ENCODE measurements around the gene ALG1. TPM values are rescaled to one million over a fixed set of nuclear protein-coding genes. Genes with fewer than 3 reads are reported as not detected.

Gene ALG1
- total and polyA plus RNA-seq, 2 experiments from 2014 or later, result 20.2 to 36.4 TPM

DNA sequence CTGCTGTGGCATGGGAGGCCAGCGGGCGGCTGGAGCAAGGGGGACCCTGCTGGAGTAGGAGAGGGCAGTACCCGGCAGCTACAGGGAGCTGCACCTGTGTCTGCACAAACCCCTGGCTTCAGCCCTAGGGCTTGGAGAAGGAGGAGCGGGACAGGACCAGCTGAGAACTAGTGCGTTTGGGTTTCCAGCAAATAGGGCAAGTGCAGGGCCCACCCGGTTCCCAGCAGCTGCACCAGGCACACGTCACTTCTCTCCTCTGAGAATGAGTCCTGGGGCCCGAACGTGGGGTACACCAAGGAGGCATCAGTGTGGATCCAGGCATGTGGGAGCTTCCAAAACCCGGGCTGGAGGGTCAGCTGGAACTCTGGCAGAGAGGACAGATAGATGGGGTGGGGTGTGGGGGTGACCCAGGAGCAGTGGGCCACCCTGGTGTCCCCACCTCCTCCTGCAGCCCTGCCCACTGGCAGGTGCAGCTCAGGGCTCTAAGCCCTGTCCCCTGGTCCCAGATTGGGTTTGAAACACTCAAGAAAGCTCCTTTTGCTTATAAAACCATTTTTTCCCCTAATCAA, 11.5 kb upstream of the ALG1 start:
- H3K27me3 ChIP-seq (ENCODE audit: insufficient read depth), result no peaks in the 10 kb centered on the region
- Mint-ChIP-seq H3K27me3 (ENCODE audit: insufficient read depth, low read depth, poor library complexity) (peaks cover 15% of the 10 kb centered on the region), H3K36me3 (ENCODE audit: low read depth) (no peaks in the 10 kb centered on the region), H3K27ac (peak overlapping the region; percentile 93), H3K9me3 (no peaks in the 10 kb centered on the region), H3K4me1 (peaks cover 33% of the 10 kb centered on the region), H3K4me3 (0 out of 3 replicates have a peak overlapping the region, but pooled peaks have one; percentile 20)
- H3K4me1 ChIP-seq (ENCODE audit: insufficient read depth), result peaks cover 20% of the 10 kb centered on the region
- ATAC-seq, result no peak
- peak overlapping the region; percentile 64 for H3K4me2 ChIP-seq
- H2AFZ ChIP-seq, result peak overlapping the region; percentile 59; the same call in 1 of the 2 replicates
- no peak for DNase-seq (ENCODE audit: low spot score)
- no peaks in the 10 kb centered on the region for H3K9me2 ChIP-seq (ENCODE audit: insufficient read depth)
- peaks cover 13% of the 10 kb centered on the region for H3F3A ChIP-seq (replicated peaks; ENCODE audit: low read depth)
- TF ChIP-seq, protein P1, sequence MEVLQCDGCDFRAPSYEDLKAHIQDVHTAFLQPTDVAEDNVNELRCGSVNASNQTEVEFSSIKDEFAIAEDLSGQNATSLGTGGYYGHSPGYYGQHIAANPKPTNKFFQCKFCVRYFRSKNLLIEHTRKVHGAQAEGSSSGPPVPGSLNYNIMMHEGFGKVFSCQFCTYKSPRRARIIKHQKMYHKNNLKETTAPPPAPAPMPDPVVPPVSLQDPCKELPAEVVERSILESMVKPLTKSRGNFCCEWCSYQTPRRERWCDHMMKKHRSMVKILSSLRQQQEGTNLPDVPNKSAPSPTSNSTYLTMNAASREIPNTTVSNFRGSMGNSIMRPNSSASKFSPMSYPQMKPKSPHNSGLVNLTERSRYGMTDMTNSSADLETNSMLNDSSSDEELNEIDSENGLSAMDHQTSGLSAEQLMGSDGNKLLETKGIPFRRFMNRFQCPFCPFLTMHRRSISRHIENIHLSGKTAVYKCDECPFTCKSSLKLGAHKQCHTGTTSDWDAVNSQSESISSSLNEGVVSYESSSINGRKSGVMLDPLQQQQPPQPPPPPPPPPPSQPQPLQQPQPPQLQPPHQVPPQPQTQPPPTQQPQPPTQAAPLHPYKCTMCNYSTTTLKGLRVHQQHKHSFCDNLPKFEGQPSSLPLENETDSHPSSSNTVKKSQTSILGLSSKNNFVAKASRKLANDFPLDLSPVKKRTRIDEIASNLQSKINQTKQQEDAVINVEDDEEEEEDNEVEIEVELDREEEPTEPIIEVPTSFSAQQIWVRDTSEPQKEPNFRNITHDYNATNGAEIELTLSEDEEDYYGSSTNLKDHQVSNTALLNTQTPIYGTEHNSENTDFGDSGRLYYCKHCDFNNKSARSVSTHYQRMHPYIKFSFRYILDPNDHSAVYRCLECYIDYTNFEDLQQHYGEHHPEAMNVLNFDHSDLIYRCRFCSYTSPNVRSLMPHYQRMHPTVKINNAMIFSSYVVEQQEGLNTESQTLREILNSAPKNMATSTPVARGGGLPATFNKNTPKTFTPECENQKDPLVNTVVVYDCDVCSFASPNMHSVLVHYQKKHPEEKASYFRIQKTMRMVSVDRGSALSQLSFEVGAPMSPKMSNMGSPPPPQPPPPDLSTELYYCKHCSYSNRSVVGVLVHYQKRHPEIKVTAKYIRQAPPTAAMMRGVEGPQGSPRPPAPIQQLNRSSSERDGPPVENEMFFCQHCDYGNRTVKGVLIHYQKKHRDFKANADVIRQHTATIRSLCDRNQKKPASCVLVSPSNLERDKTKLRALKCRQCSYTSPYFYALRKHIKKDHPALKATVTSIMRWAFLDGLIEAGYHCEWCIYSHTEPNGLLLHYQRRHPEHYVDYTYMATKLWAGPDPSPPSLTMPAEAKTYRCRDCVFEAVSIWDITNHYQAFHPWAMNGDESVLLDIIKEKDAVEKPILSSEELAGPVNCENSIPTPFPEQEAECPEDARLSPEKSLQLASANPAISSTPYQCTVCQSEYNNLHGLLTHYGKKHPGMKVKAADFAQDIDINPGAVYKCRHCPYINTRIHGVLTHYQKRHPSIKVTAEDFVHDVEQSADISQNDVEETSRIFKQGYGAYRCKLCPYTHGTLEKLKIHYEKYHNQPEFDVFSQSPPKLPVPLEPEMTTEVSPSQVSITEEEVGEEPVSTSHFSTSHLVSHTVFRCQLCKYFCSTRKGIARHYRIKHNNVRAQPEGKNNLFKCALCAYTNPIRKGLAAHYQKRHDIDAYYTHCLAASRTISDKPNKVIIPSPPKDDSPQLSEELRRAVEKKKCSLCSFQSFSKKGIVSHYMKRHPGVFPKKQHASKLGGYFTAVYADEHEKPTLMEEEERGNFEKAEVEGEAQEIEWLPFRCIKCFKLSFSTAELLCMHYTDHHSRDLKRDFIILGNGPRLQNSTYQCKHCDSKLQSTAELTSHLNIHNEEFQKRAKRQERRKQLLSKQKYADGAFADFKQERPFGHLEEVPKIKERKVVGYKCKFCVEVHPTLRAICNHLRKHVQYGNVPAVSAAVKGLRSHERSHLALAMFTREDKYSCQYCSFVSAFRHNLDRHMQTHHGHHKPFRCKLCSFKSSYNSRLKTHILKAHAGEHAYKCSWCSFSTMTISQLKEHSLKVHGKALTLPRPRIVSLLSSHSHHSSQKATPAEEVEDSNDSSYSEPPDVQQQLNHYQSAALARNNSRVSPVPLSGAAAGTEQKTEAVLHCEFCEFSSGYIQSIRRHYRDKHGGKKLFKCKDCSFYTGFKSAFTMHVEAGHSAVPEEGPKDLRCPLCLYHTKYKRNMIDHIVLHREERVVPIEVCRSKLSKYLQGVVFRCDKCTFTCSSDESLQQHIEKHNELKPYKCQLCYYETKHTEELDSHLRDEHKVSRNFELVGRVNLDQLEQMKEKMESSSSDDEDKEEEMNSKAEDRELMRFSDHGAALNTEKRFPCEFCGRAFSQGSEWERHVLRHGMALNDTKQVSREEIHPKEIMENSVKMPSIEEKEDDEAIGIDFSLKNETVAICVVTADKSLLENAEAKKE (CRISPR knock-in tag; IDR thresholded peaks at IDR 0.05), result no peak
- TF ChIP-seq POLR2AphosphoS5 (IDR thresholded peaks at IDR 0.05; ENCODE audit: low read depth) (no peak), ZNF114 (CRISPR knock-in tag; IDR thresholded peaks at IDR 0.05) (no peak), CREB1 (CRISPR knock-in tag; IDR thresholded peaks at IDR 0.05; ENCODE audit: low read depth) (no peak), EZH2 (IDR thresholded peaks at IDR 0.05; ENCODE audit: low read depth, unreplicated experiment) (no peak), EZH2phosphoT487 (IDR thresholded peaks at IDR 0.05; ENCODE audit: unreplicated experiment) (no peak), JUNB (IDR thresholded peaks at IDR 0.05; ENCODE audit: unreplicated experiment) (no peak), ZNF331 (CRISPR knock-in tag; IDR thresholded peaks at IDR 0.05; ENCODE audit: low read depth) (no peak), STAT1 (IDR thresholded peaks at IDR 0.05; ENCODE audit: unreplicated experiment) (no peak), NANOG (IDR thresholded peaks at IDR 0.05; ENCODE audit: borderline replicate concordance) (no peak)
- TF ChIP-seq, protein P2, sequence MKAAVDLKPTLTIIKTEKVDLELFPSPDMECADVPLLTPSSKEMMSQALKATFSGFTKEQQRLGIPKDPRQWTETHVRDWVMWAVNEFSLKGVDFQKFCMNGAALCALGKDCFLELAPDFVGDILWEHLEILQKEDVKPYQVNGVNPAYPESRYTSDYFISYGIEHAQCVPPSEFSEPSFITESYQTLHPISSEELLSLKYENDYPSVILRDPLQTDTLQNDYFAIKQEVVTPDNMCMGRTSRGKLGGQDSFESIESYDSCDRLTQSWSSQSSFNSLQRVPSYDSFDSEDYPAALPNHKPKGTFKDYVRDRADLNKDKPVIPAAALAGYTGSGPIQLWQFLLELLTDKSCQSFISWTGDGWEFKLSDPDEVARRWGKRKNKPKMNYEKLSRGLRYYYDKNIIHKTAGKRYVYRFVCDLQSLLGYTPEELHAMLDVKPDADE (IDR thresholded peaks at IDR 0.05), result no peak
- TF ChIP-seq, protein P3, sequence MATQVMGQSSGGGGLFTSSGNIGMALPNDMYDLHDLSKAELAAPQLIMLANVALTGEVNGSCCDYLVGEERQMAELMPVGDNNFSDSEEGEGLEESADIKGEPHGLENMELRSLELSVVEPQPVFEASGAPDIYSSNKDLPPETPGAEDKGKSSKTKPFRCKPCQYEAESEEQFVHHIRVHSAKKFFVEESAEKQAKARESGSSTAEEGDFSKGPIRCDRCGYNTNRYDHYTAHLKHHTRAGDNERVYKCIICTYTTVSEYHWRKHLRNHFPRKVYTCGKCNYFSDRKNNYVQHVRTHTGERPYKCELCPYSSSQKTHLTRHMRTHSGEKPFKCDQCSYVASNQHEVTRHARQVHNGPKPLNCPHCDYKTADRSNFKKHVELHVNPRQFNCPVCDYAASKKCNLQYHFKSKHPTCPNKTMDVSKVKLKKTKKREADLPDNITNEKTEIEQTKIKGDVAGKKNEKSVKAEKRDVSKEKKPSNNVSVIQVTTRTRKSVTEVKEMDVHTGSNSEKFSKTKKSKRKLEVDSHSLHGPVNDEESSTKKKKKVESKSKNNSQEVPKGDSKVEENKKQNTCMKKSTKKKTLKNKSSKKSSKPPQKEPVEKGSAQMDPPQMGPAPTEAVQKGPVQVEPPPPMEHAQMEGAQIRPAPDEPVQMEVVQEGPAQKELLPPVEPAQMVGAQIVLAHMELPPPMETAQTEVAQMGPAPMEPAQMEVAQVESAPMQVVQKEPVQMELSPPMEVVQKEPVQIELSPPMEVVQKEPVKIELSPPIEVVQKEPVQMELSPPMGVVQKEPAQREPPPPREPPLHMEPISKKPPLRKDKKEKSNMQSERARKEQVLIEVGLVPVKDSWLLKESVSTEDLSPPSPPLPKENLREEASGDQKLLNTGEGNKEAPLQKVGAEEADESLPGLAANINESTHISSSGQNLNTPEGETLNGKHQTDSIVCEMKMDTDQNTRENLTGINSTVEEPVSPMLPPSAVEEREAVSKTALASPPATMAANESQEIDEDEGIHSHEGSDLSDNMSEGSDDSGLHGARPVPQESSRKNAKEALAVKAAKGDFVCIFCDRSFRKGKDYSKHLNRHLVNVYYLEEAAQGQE (IDR thresholded peaks at IDR 0.05; ENCODE audit: unreplicated experiment), result no peak
- TF ChIP-seq, protein P4, sequence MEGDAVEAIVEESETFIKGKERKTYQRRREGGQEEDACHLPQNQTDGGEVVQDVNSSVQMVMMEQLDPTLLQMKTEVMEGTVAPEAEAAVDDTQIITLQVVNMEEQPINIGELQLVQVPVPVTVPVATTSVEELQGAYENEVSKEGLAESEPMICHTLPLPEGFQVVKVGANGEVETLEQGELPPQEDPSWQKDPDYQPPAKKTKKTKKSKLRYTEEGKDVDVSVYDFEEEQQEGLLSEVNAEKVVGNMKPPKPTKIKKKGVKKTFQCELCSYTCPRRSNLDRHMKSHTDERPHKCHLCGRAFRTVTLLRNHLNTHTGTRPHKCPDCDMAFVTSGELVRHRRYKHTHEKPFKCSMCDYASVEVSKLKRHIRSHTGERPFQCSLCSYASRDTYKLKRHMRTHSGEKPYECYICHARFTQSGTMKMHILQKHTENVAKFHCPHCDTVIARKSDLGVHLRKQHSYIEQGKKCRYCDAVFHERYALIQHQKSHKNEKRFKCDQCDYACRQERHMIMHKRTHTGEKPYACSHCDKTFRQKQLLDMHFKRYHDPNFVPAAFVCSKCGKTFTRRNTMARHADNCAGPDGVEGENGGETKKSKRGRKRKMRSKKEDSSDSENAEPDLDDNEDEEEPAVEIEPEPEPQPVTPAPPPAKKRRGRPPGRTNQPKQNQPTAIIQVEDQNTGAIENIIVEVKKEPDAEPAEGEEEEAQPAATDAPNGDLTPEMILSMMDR (conservative IDR thresholded peaks at IDR 0.05; ENCODE audit: low read depth in 2 of 2), result no peak
- no peak overlapping the region; the same call in 1 of the 2 replicates for H3K27ac ChIP-seq (ENCODE audit: low read depth)
- H4K20me1 ChIP-seq (replicated peaks; ENCODE audit: insufficient read depth), result no peaks in the 10 kb centered on the region
- H3K36me3 ChIP-seq (ENCODE audit: insufficient read depth), result no peaks in the 10 kb centered on the region
- no peak overlapping the region; the same call in 1 of the 2 replicates for H3K4me3 ChIP-seq
- no peaks in the 10 kb centered on the region for H3K79me2 ChIP-seq (replicated peaks; ENCODE audit: insufficient read depth)

Measured in GM23338 (cell line).